Subcutaneous abdominal adipose tissue (tissue), 5 donors: ENCODE results near the gene STARD3.

Experiments used
- H3K27ac ChIP-seq: one replicate; pipeline ENCODE4 v1.7.0; 2013; ENCODE audit warnings: low read depth, mild to moderate bottlenecking, inconsistent platforms, low read length, moderate library complexity
- H3K27me3 ChIP-seq, 5 donors: one replicate each; pipeline ENCODE4 v1.7.0; 2013; ENCODE audit warnings: low read length in 5 of 5, inconsistent platforms in 1 of 5; ENCODE audit not compliant: control insufficient read depth in 5 of 5, insufficient read depth in 4 of 5
- H3K36me3 ChIP-seq, 5 donors: one replicate each; pipeline ENCODE4 v1.7.0; 2013; ENCODE audit warnings: low read length in 5 of 5; ENCODE audit not compliant: control insufficient read depth in 5 of 5, insufficient read depth in 5 of 5
- H3K4me1 ChIP-seq, 5 donors: one replicate each; pipeline ENCODE4 v1.7.0; 2013; ENCODE audit warnings: low read length in 5 of 5, mild to moderate bottlenecking in 3 of 5, moderate library complexity in 1 of 5; ENCODE audit not compliant: control insufficient read depth in 5 of 5, insufficient read depth in 5 of 5
- H3K4me3 ChIP-seq, 5 donors: one replicate each; pipeline ENCODE4 v1.7.0; 2013; ENCODE audit warnings: low read length in 5 of 5, low read depth in 1 of 5
- H3K9ac ChIP-seq, 5 donors: one replicate each; pipeline ENCODE4 v1.7.0; 2013; ENCODE audit warnings: low read length in 5 of 5, mild to moderate bottlenecking in 4 of 5, moderate library complexity in 3 of 5
- H3K9me3 ChIP-seq, 5 donors: one replicate each; pipeline ENCODE4 v1.7.0; 2013; ENCODE audit warnings: low read length in 5 of 5; ENCODE audit not compliant: control insufficient read depth in 5 of 5
- donor health status: healthy.
- donor health status: healthy.
- donor health status: healthy.
- donor health status: healthy.
- donor health status: healthy.

The STARD3 gene

DNA sequence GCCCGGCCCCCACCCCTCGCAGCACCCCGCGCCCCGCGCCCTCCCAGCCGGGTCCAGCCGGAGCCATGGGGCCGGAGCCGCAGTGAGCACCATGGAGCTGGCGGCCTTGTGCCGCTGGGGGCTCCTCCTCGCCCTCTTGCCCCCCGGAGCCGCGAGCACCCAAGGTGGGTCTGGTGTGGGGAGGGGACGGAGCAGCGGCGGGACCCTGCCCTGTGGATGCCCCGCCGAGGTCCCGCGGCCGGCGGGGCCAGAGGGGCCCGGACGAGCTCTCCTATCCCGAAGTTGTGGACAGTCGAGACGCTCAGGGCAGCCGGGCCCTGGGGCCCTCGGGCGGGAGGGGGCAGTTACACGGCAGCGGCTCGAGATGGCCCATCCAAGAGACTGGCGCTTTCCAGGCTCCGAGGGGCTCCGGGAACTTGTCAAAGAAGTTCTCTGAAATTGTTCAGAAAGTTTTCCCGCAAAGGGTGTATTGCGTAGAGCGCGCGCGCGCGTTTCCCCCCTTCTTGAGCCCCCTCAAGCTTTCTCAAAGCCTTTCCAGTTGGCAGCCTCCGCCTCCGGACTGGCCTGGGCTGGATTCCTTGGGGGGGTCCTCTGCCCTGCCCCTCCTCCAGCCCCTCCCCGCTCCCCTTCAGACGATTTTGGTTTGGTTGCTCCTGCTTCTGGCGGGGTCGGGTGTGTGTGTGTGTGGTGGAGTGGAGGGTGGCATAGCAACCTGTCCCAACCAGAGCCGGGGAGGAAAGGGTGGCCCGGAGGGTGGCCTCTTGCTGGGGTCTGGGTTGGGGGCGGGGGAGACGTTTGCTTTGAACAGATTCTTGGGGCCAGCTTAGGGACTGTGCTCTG, 63.4 kb downstream of the STARD3 start:
- peaks cover 0 to 15% (median 13%) of the 10 kb centered on the region in 5 donors for H3K4me1 ChIP-seq
- H3K9ac ChIP-seq: peak overlapping the region in 4 of 5 donors; percentile 2 to 64 (median 58)

GRCh38 chr17:39701012-39701783, 64.3 kb downstream of the STARD3 start:
- H3K27me3 ChIP-seq: peaks cover 0 to 16% (median 8%) of the 10 kb centered on the region in 5 donors

More for the DNA sequence above, 63.4 kb downstream of the STARD3 start:
- H3K9me3 ChIP-seq: no peaks in the 10 kb centered on the region
- H3K27ac ChIP-seq: no peak overlapping the region
- peak overlapping the region in 4 of 5 donors; percentile 62 to 66 (median 64) for H3K4me3 ChIP-seq
- H3K27me3 ChIP-seq: peaks cover 0 to 16% (median 8%) of the 10 kb centered on the region in 5 donors
- H3K36me3 ChIP-seq: peaks cover 0 to under 1% (median 0%) of the 10 kb centered on the region in 5 donors

GRCh38 chr17:39701784-39702422, 65.0 kb downstream of the STARD3 start:
- no peak overlapping the region for H3K9ac ChIP-seq
- peak overlapping the region in 1 of 5 donors; percentile 6 for H3K4me3 ChIP-seq
- H3K9me3 ChIP-seq: no peaks in the 10 kb centered on the region
- peaks cover 0 to 13% (median 8%) of the 10 kb centered on the region in 5 donors for H3K27me3 ChIP-seq
- H3K36me3 ChIP-seq: peaks cover 0 to 2% (median under 1%) of the 10 kb centered on the region in 5 donors
- no peak overlapping the region for H3K27ac ChIP-seq
- H3K4me1 ChIP-seq: peaks cover 0 to 15% (median 13%) of the 10 kb centered on the region in 5 donors

More at GRCh38 chr17:39701012-39701783, 64.3 kb downstream of the STARD3 start:
- peak overlapping the region in 2 of 5 donors; percentile 42 to 62 for H3K4me3 ChIP-seq
- peak overlapping the region in 1 of 5 donors; percentile 21 for H3K9ac ChIP-seq
- no peaks in the 10 kb centered on the region for H3K9me3 ChIP-seq
- no peaks in the 10 kb centered on the region for H3K36me3 ChIP-seq
- peaks cover 0 to 15% (median 13%) of the 10 kb centered on the region in 5 donors for H3K4me1 ChIP-seq
- no peak overlapping the region for H3K27ac ChIP-seq

DNA sequence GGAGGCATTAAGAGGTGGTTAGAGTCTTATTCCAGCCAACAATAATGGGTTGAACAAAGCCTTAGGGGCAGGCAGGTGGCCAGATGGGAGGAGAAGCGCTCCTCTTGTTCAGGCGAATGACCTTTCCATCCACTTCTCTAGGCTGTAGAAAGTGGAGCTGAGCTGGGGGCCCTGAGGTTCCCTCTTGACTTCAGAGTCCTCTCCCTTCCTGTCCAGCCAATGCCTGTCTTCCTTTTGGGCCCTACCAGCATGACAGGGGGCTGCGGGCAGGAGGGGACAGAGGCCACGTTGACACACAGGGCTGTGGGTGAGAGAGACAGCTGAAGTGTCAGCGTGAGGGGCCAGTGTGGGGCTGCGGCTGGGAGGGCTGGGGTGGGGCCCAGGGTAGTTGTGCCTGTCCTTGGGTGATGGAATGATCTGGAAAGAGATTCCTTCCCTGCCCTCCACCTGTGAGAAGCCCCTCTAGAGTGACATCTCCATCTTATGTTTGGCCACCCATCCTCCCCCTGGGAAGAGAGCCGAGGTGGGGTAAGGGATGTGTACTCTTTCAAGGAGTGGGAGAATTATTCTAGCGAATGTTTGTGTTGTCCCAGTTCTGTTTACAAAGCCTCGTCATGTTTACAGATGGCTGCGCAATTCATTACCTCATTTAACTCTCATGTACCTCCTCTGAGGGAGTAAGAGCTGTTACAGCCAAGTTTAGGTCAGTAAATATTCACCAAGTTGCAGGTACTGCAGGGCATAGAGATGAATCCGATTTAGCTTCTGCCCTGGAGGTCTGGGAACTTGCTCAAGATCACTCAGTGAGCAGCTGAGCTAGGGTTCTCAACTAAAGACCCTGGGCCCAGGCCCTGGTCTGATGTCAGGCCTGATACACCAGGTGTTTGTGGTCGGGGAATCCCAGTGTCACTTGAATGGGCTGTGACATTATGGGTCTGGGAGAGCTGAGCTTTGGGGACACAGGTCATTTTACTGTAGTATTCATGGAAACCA, 66.3 kb downstream of the STARD3 start:
- H3K4me1 ChIP-seq: peaks cover 0 to 15% (median 13%) of the 10 kb centered on the region in 5 donors
- no peak overlapping the region for H3K9ac ChIP-seq
- H3K4me3 ChIP-seq: no peak overlapping the region

GRCh38 chr17:39703913-39704312, 67.0 kb downstream of the STARD3 start:
- Histone ChIP-seq H3K4me1 (peaks cover 0 to 15% (median 13%) of the 10 kb centered on the region in 5 donors), H3K27ac (no peak overlapping the region), H3K4me3 (no peak overlapping the region), H3K9ac (no peak overlapping the region), H3K36me3 (peaks cover 0 to 18% (median 15%) of the 10 kb centered on the region in 5 donors), H3K9me3 (no peaks in the 10 kb centered on the region), H3K27me3 (peaks cover 0 to 13% (median 8%) of the 10 kb centered on the region in 5 donors)

More for the DNA sequence above, 66.3 kb downstream of the STARD3 start:
- H3K27me3 ChIP-seq: peaks cover 0 to 13% (median 8%) of the 10 kb centered on the region in 5 donors
- H3K9me3 ChIP-seq: no peaks in the 10 kb centered on the region
- peaks cover 0 to 11% (median 8%) of the 10 kb centered on the region in 5 donors for H3K36me3 ChIP-seq
- H3K27ac ChIP-seq: no peak overlapping the region

GRCh38 chr17:39704821-39705551, 68.0 kb downstream of the STARD3 start:
- Histone ChIP-seq H3K4me3 (no peak overlapping the region), H3K36me3 (peaks cover 0 to 27% (median 22%) of the 10 kb centered on the region in 5 donors), H3K27ac (no peak overlapping the region), H3K9ac (no peak overlapping the region), H3K4me1 (peaks cover 0 to 9% (median 8%) of the 10 kb centered on the region in 5 donors), H3K9me3 (no peaks in the 10 kb centered on the region), H3K27me3 (peaks cover 0 to 13% (median 5%) of the 10 kb centered on the region in 5 donors)

DNA sequence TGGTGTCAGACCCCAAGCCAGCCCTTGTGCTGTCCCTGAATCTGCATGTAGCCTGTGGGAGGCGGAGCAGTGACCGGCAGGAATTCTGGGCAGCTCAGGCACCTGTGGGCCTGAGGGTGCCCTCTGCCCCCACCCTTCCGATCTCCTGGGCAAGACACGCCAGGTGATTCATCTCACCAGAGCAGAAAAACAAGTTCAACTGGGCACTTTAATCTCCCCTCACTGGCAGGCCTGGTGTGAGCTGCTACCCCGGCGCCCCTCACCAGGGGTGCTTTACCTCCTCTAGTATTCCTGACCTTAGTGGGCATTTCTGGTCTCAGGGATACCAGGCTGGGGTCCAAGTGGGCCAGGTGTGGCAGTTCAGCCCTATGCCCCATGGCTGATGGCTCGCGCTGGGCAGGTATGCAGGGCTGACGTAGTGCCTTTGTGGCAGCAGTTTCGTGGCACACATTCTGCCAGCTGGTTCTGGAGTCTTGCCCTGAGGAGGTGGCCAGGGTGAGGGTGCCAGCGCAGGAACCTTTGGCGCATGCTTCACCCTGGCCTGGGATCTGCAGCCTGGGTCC, 68.9 kb downstream of the STARD3 start:
- Histone ChIP-seq H3K27me3 (peaks cover 0 to 9% (median 5%) of the 10 kb centered on the region in 5 donors), H3K9me3 (no peaks in the 10 kb centered on the region), H3K4me1 (peaks cover 0 to 8% (median 6%) of the 10 kb centered on the region in 5 donors), H3K36me3 (peaks cover 0 to 34% (median 28%) of the 10 kb centered on the region in 5 donors), H3K4me3 (no peak overlapping the region), H3K9ac (no peak overlapping the region), H3K27ac (no peak overlapping the region)

DNA sequence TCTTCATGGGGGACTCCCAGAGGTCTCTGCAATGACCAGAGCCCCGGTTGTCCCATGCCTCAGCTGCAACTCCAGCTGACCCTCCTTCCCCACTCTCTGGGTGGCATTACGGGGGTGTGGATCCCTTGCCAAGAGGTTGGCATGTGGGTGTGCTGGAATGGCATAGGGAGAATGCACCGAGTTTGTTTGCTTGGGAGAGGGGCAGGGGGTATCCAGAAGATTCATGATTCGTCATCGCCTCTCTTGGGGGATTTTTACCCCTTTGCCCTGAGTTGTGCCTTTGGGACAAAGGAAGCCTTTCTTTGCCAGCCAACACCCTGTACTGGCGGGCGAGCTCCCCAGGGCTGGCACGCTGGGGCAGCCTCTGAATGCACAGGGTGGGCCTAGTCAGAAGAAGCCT, 69.4 kb downstream of the STARD3 start:
- Histone ChIP-seq H3K36me3 (peaks cover 0 to 34% (median 28%) of the 10 kb centered on the region in 5 donors), H3K4me3 (no peak overlapping the region), H3K4me1 (peaks cover 0 to 3% (median under 1%) of the 10 kb centered on the region in 5 donors), H3K9ac (no peak overlapping the region), H3K9me3 (no peaks in the 10 kb centered on the region), H3K27ac (no peak overlapping the region), H3K27me3 (peaks cover 0 to 5% (median 1%) of the 10 kb centered on the region in 5 donors)
